Measurements from ENCODE around the gene DEFB125. TPM values are rescaled to one million over a fixed set of nuclear protein-coding genes. Genes with fewer than 3 reads are reported as not detected.

Gene DEFB125
- total and polyA plus RNA-seq, 9 of the 15 experiments (the other 6 are each of a cell fraction or from before 2014, with no cell fraction given), result not detected

Other genes with a start within 250 kb of the DEFB125 start
Only the 7 nearest of the 8 such genes appear.
- gene DEFB126, start 54.9 kb downstream of the DEFB125 start, total RNA-seq (2014; rRNA removed), result not detected in 2 replicates
- not detected in 2 replicates for gene DEFB126, start 54.9 kb downstream of the DEFB125 start, total RNA-seq (2014; rRNA removed; fragmentation: Illumina TruSeq; extraction: Trizol)
- gene DEFB126, start 54.9 kb downstream of the DEFB125 start, total RNA-seq (2015; rRNA removed; fragmentation: Illumina TruSeq; extraction: Trizol), result not detected in 2 replicates
- not detected in 2 replicates for gene DEFB126, start 54.9 kb downstream of the DEFB125 start, total RNA-seq (2021)
- not detected in 2 replicates for gene DEFB126, start 54.9 kb downstream of the DEFB125 start, polyA plus RNA-seq (2011; rRNA removed)
- gene DEFB126, start 54.9 kb downstream of the DEFB125 start, polyA plus RNA-seq (2014; fragmentation: Illumina TruSeq; extraction: Trizol), result not detected in 2 replicates
- gene DEFB126, start 54.9 kb downstream of the DEFB125 start, polyA plus RNA-seq (2014; fragmentation: Nextera tagmentation; extraction: Ambion mirVana), result not detected
- gene DEFB126, start 54.9 kb downstream of the DEFB125 start, polyA plus RNA-seq (2014; rRNA removed), result not detected in 2 replicates
- not detected in 2 replicates for gene DEFB127, start 69.8 kb downstream of the DEFB125 start, total RNA-seq (2014; rRNA removed)
- not detected in 2 replicates for gene DEFB127, start 69.8 kb downstream of the DEFB125 start, total RNA-seq (2014; rRNA removed; fragmentation: Illumina TruSeq; extraction: Trizol)
- gene DEFB127, start 69.8 kb downstream of the DEFB125 start, total RNA-seq (2015; rRNA removed; fragmentation: Illumina TruSeq; extraction: Trizol), result not detected in 2 replicates
- gene DEFB127, start 69.8 kb downstream of the DEFB125 start, total RNA-seq (2021), result not detected in 2 replicates
- not detected in 2 replicates for gene DEFB127, start 69.8 kb downstream of the DEFB125 start, polyA plus RNA-seq (2011; rRNA removed)
- not detected in 2 replicates for gene DEFB127, start 69.8 kb downstream of the DEFB125 start, polyA plus RNA-seq (2014; fragmentation: Illumina TruSeq; extraction: Trizol)
- not detected for gene DEFB127, start 69.8 kb downstream of the DEFB125 start, polyA plus RNA-seq (2014; fragmentation: Nextera tagmentation; extraction: Ambion mirVana)
- gene DEFB127, start 69.8 kb downstream of the DEFB125 start, polyA plus RNA-seq (2014; rRNA removed), result not detected in 2 replicates
- not detected in 2 replicates for gene DEFB128, start 102.0 kb downstream of the DEFB125 start, total RNA-seq (2014; rRNA removed)
- gene DEFB128, start 102.0 kb downstream of the DEFB125 start, total RNA-seq (2014; rRNA removed; fragmentation: Illumina TruSeq; extraction: Trizol), result not detected in 2 replicates
- not detected in 2 replicates for gene DEFB128, start 102.0 kb downstream of the DEFB125 start, total RNA-seq (2015; rRNA removed; fragmentation: Illumina TruSeq; extraction: Trizol)
- gene DEFB128, start 102.0 kb downstream of the DEFB125 start, total RNA-seq (2021), result not detected in 2 replicates
- gene DEFB128, start 102.0 kb downstream of the DEFB125 start, polyA plus RNA-seq (2011; rRNA removed), result not detected in 2 replicates
- not detected in 2 replicates for gene DEFB128, start 102.0 kb downstream of the DEFB125 start, polyA plus RNA-seq (2014; fragmentation: Illumina TruSeq; extraction: Trizol)
- gene DEFB128, start 102.0 kb downstream of the DEFB125 start, polyA plus RNA-seq (2014; fragmentation: Nextera tagmentation; extraction: Ambion mirVana), result not detected
- not detected in 2 replicates for gene DEFB128, start 102.0 kb downstream of the DEFB125 start, polyA plus RNA-seq (2014; rRNA removed)
- gene DEFB129, start 139.6 kb downstream of the DEFB125 start, total RNA-seq (2014; rRNA removed), result not detected in 2 replicates
- not detected in 2 replicates for gene DEFB129, start 139.6 kb downstream of the DEFB125 start, total RNA-seq (2014; rRNA removed; fragmentation: Illumina TruSeq; extraction: Trizol)
- not detected in 2 replicates for gene DEFB129, start 139.6 kb downstream of the DEFB125 start, total RNA-seq (2015; rRNA removed; fragmentation: Illumina TruSeq; extraction: Trizol)
- not detected in 2 replicates for gene DEFB129, start 139.6 kb downstream of the DEFB125 start, total RNA-seq (2021)
- gene DEFB129, start 139.6 kb downstream of the DEFB125 start, polyA plus RNA-seq (2011; rRNA removed), result not detected in 2 replicates
- not detected in 2 replicates for gene DEFB129, start 139.6 kb downstream of the DEFB125 start, polyA plus RNA-seq (2014; fragmentation: Illumina TruSeq; extraction: Trizol)
- gene DEFB129, start 139.6 kb downstream of the DEFB125 start, polyA plus RNA-seq (2014; fragmentation: Nextera tagmentation; extraction: Ambion mirVana), result not detected
- gene DEFB129, start 139.6 kb downstream of the DEFB125 start, polyA plus RNA-seq (2014; rRNA removed), result not detected in 2 replicates
- not detected in 2 replicates for gene DEFB132, start 170.1 kb downstream of the DEFB125 start, total RNA-seq (2014; rRNA removed)
- gene DEFB132, start 170.1 kb downstream of the DEFB125 start, total RNA-seq (2014; rRNA removed; fragmentation: Illumina TruSeq; extraction: Trizol), result not detected in 2 replicates
- not detected in 2 replicates for gene DEFB132, start 170.1 kb downstream of the DEFB125 start, total RNA-seq (2015; rRNA removed; fragmentation: Illumina TruSeq; extraction: Trizol)
- gene DEFB132, start 170.1 kb downstream of the DEFB125 start, total RNA-seq (2021), result not detected in 2 replicates
- not detected in 2 replicates for gene DEFB132, start 170.1 kb downstream of the DEFB125 start, polyA plus RNA-seq (2011; rRNA removed)
- not detected in 2 replicates for gene DEFB132, start 170.1 kb downstream of the DEFB125 start, polyA plus RNA-seq (2014; fragmentation: Illumina TruSeq; extraction: Trizol)
- not detected for gene DEFB132, start 170.1 kb downstream of the DEFB125 start, polyA plus RNA-seq (2014; fragmentation: Nextera tagmentation; extraction: Ambion mirVana)
- gene DEFB132, start 170.1 kb downstream of the DEFB125 start, polyA plus RNA-seq (2014; rRNA removed), result not detected in 2 replicates
- gene C20orf96, start 203.1 kb downstream of the DEFB125 start, total RNA-seq (2014; rRNA removed), result 1.5 and 2.0 TPM in 2 replicates
- gene C20orf96, start 203.1 kb downstream of the DEFB125 start, total RNA-seq (2014; rRNA removed; fragmentation: Illumina TruSeq; extraction: Trizol), result 2.4 and 3.0 TPM in 2 replicates
- gene C20orf96, start 203.1 kb downstream of the DEFB125 start, total RNA-seq (2015; rRNA removed; fragmentation: Illumina TruSeq; extraction: Trizol), result 2.1 and 2.3 TPM in 2 replicates
- 10.1 TPM in 2 replicates for gene C20orf96, start 203.1 kb downstream of the DEFB125 start, total RNA-seq (2021)
- gene C20orf96, start 203.1 kb downstream of the DEFB125 start, polyA plus RNA-seq (2011; rRNA removed), result 11.0 and 22.6 TPM in 2 replicates
- 8.4 and 9.8 TPM in 2 replicates for gene C20orf96, start 203.1 kb downstream of the DEFB125 start, polyA plus RNA-seq (2014; fragmentation: Illumina TruSeq; extraction: Trizol)
- 1 to 10 TPM; 1.7 to 4.2 TPM for gene C20orf96, start 203.1 kb downstream of the DEFB125 start, polyA plus RNA-seq (2014; fragmentation: Nextera tagmentation; extraction: Ambion mirVana)
- gene C20orf96, start 203.1 kb downstream of the DEFB125 start, polyA plus RNA-seq (2014; rRNA removed), result 9.1 and 11.7 TPM in 2 replicates
- gene ZCCHC3, start 209.9 kb downstream of the DEFB125 start, total RNA-seq (2014; rRNA removed), result 23.2 and 28.2 TPM in 2 replicates
- gene ZCCHC3, start 209.9 kb downstream of the DEFB125 start, total RNA-seq (2014; rRNA removed; fragmentation: Illumina TruSeq; extraction: Trizol), result 10.1 and 10.2 TPM in 2 replicates
- gene ZCCHC3, start 209.9 kb downstream of the DEFB125 start, total RNA-seq (2015; rRNA removed; fragmentation: Illumina TruSeq; extraction: Trizol), result 12.8 and 13.9 TPM in 2 replicates
- 22.1 and 22.5 TPM in 2 replicates for gene ZCCHC3, start 209.9 kb downstream of the DEFB125 start, total RNA-seq (2021)
- gene ZCCHC3, start 209.9 kb downstream of the DEFB125 start, polyA plus RNA-seq (2011; rRNA removed), result 21.2 and 22.0 TPM in 2 replicates
- gene ZCCHC3, start 209.9 kb downstream of the DEFB125 start, polyA plus RNA-seq (2014; fragmentation: Illumina TruSeq; extraction: Trizol), result 16.5 and 17.6 TPM in 2 replicates
- 1 to 10 TPM; 2.8 to 4.0 TPM for gene ZCCHC3, start 209.9 kb downstream of the DEFB125 start, polyA plus RNA-seq (2014; fragmentation: Nextera tagmentation; extraction: Ambion mirVana)
- 22.4 and 23.3 TPM in 2 replicates for gene ZCCHC3, start 209.9 kb downstream of the DEFB125 start, polyA plus RNA-seq (2014; rRNA removed)